ENCODE data around the gene MZT2B. TPM values are rescaled to one million over a fixed set of nuclear protein-coding genes. Genes with fewer than 3 reads are reported as not detected.

Gene MZT2B
- total and polyA plus RNA-seq, 2 of the 13 experiments (the other 11 are each of a cell fraction or from before 2014, with no cell fraction given), result 253 to 410 TPM

GRCh38 chr2:130181880-130182682 lies at the start of gene MZT2B (continued):
- TF ChIP-seq TBX2 (CRISPR knock-in tag; IDR thresholded peaks at IDR 0.05; ENCODE audit: borderline replicate concordance) (peak; percentile 45; the same call in 1 of the 2 replicates), RFXANK (CRISPR knock-in tag; IDR thresholded peaks at IDR 0.05) (peak; percentile 70), ZNF589 (CRISPR knock-in tag; conservative IDR thresholded peaks at IDR 0.05) (peak; percentile 90; the same call in 1 of the 2 replicates), HMGXB4 (CRISPR knock-in tag; IDR thresholded peaks at IDR 0.05; ENCODE audit: borderline replicate concordance in 1 of 2, low read depth in 1 of 2) (peak; percentile 97 to 98), DZIP1 (CRISPR knock-in tag; IDR thresholded peaks at IDR 0.05) (0 out of 2 replicates have a peak, but pooled peaks have one; percentile 16), ATF6 (CRISPR knock-in tag; conservative IDR thresholded peaks at IDR 0.05) (0 out of 2 replicates have a peak, but pooled peaks have one; percentile 49), RARA (CRISPR knock-in tag; IDR thresholded peaks at IDR 0.05) (peak; percentile 28; the same call in 1 of the 2 replicates), ZNF121 (CRISPR knock-in tag; IDR thresholded peaks at IDR 0.05) (0 out of 2 replicates have a peak, but pooled peaks have one; percentile 43), HOXA5 (CRISPR knock-in tag; IDR thresholded peaks at IDR 0.05) (peak; percentile 25; the same call in 1 of the 2 replicates), ARID2 (CRISPR knock-in tag; IDR thresholded peaks at IDR 0.05; ENCODE audit: borderline replicate concordance) (peak; percentile 95; the same call in 1 of the 2 replicates), ZNF205 (CRISPR knock-in tag; IDR thresholded peaks at IDR 0.05) (peak; percentile 100), CSRNP1 (CRISPR knock-in tag; IDR thresholded peaks at IDR 0.05) (peak; percentile 82), ZNF747 (CRISPR knock-in tag; IDR thresholded peaks at IDR 0.05; ENCODE audit: borderline replicate concordance) (0 out of 2 replicates have a peak, but pooled peaks have one; percentile 47), ONECUT2 (CRISPR knock-in tag; IDR thresholded peaks at IDR 0.05) (0 out of 2 replicates have a peak, but pooled peaks have one; percentile 5), HINFP (CRISPR knock-in tag; IDR thresholded peaks at IDR 0.05; ENCODE audit: low read depth) (peak; percentile 70; the same call in 1 of the 2 replicates)

Data from HepG2 (cell line).